Activated B cell treated with CpG ODN at 0.5 μM for 24 hours (primary cell): ENCODE results near the gene XYLB. TPM values are rescaled to one million over a fixed set of nuclear protein-coding genes. Genes with fewer than 3 reads are reported as not detected.

ENCODE experiments used
- ATAC-seq: fragments of 200-7000 bp; cut with Tn5 transposase; one replicate; pipeline ENCODE4 v1.10.0; 2021; ENCODE audit warnings: low read depth, mild to moderate bottlenecking, moderate library complexity
- CTCF ChIA-PET: fragments of 350-600 bp; sonication (Branson Sonifier 250); formaldehyde crosslinking; loops from one replicate; lab custom pipeline; 2021; ENCODE audit warnings: antibody characterized with exemption; lab: Charles Lee
- POLR2A ChIA-PET: fragments of 350-600 bp; sonication (Branson Sonifier 250); formaldehyde crosslinking; loops from one replicate; lab custom pipeline; 2021; ENCODE audit warnings: antibody characterized with exemption; lab: Charles Lee
- DNase-seq: peaks from one replicate; pipeline ENCODE4 v3.0.0; 2022
- H3K27ac Mint-ChIP-seq: one replicate; pipeline ENCODE4 v1.8.0; 2020; ENCODE audit warnings: mixed read lengths
- H3K27me3 Mint-ChIP-seq: one replicate; pipeline ENCODE4 v1.8.0; 2021; ENCODE audit warnings: mixed read lengths
- H3K36me3 Mint-ChIP-seq: one replicate; pipeline ENCODE4 v1.8.0; 2021; ENCODE audit warnings: low read depth, mixed read lengths
- H3K4me1 Mint-ChIP-seq: one replicate; pipeline ENCODE4 v1.8.0; 2021; ENCODE audit warnings: mixed read lengths
- H3K4me3 Mint-ChIP-seq: one replicate; pipeline ENCODE4 v1.8.0; 2020; ENCODE audit warnings: mild to moderate bottlenecking, mixed read lengths
- H3K9me3 Mint-ChIP-seq: one replicate; pipeline ENCODE4 v1.8.0; 2020; ENCODE audit warnings: mixed read lengths
- CTCF ChIP-seq: fragments of 200-600 bp; IDR thresholded peaks from one replicate; pipeline ENCODE4 v1.8.0; 2022; ENCODE audit warnings: antibody characterized with exemption, mild to moderate bottlenecking
- intact Hi-C: fragments of 100-400 bp; cut with micrococcal nuclease; formaldehyde crosslinking; loops from one replicate; pipeline ENCODE4 v1.15.1; 2024
- total RNA-seq: library from RNA; stranded (reverse); gene quantifications from 2 replicates; pipeline ENCODE4 v1.2.3, GENCODE V29; 2022

Gene XYLB
- total RNA-seq, 1 donor from 2014 or later: 1.8 TPM

- ChIA-PET CTCF (no interaction called here), POLR2A (no interaction called here)
- intact Hi-C loops: no loop called here
- Mint-ChIP-seq H3K27me3 (no peaks in the 10 kb centered on the region), H3K4me3 (no peak overlapping the region), H3K27ac (no peak overlapping the region), H3K36me3 (no peaks in the 10 kb centered on the region), H3K9me3 (no peaks in the 10 kb centered on the region), H3K4me1 (no peaks in the 10 kb centered on the region)
- no peak for TF ChIP-seq CTCF
- DNase-seq: no peak
- no peak for ATAC-seq
These were observed 25.6 kb downstream of the XYLB start for GRCh38 chr3:38372214-38372601.

- DNase-seq (no peak), ATAC-seq (no peak)
- ChIA-PET CTCF (no interaction called here), POLR2A (no interaction called here)
- Mint-ChIP-seq H3K27me3 (no peaks in the 10 kb centered on the region), H3K36me3 (no peaks in the 10 kb centered on the region), H3K4me1 (no peaks in the 10 kb centered on the region), H3K4me3 (no peak overlapping the region), H3K27ac (no peak overlapping the region), H3K9me3 (no peaks in the 10 kb centered on the region)
- no peak for TF ChIP-seq CTCF
- intact Hi-C loops: no loop called here
These were observed 27.6 kb downstream of the XYLB start for GRCh38 chr3:38374221-38374620.

GRCh38 chr3:38375072-38375471, 28.5 kb downstream of the XYLB start:
- H3K9me3 Mint-ChIP-seq: no peaks in the 10 kb centered on the region
- no peak overlapping the region for H3K27ac Mint-ChIP-seq
- no peak for TF ChIP-seq CTCF
- intact Hi-C loops: no loop called here
- no peaks in the 10 kb centered on the region for H3K27me3 Mint-ChIP-seq
- ATAC-seq (no peak), DNase-seq (no peak)
- H3K36me3 Mint-ChIP-seq: no peaks in the 10 kb centered on the region
- no peak overlapping the region for H3K4me3 Mint-ChIP-seq
- POLR2A ChIA-PET: no interaction called here
- CTCF ChIA-PET: no interaction called here
- H3K4me1 Mint-ChIP-seq: no peaks in the 10 kb centered on the region

GRCh38 chr3:38375488-38376097, 29.0 kb downstream of the XYLB start:
- Mint-ChIP-seq H3K36me3 (no peaks in the 10 kb centered on the region), H3K4me1 (no peaks in the 10 kb centered on the region), H3K27ac (no peak overlapping the region), H3K27me3 (no peaks in the 10 kb centered on the region), H3K4me3 (no peak overlapping the region), H3K9me3 (no peaks in the 10 kb centered on the region)
- ChIA-PET POLR2A (no interaction called here), CTCF (no interaction called here)
- no peak for ATAC-seq
- TF ChIP-seq CTCF: no peak
- intact Hi-C loops: no loop called here
- DNase-seq: no peak

GRCh38 chr3:38376098-38376816, 29.7 kb downstream of the XYLB start:
- intact Hi-C loops: no loop called here
- no peak overlapping the region for H3K4me3 Mint-ChIP-seq

More at GRCh38 chr3:38376098-38376816, 29.7 kb downstream of the XYLB start:
- ATAC-seq (no peak), DNase-seq (no peak)
- Mint-ChIP-seq H3K9me3 (peaks cover 2% of the 10 kb centered on the region), H3K27ac (no peak overlapping the region), H3K36me3 (no peaks in the 10 kb centered on the region), H3K27me3 (no peaks in the 10 kb centered on the region), H3K4me1 (no peaks in the 10 kb centered on the region)
- ChIA-PET CTCF (no interaction called here), POLR2A (no interaction called here)
- TF ChIP-seq CTCF: no peak
